GM12878 (cell line): Measurements from ENCODE around the gene BHLHA15. TPM values are rescaled to one million over a fixed set of nuclear protein-coding genes. Genes with fewer than 3 reads are reported as not detected.

Experiments used
- ATAC-seq: fragments of 200-7000 bp; cut with Tn5 transposase; 3 replicates; pipeline ENCODE4 v1.9.1; 2020; ENCODE audit warnings: mild to moderate bottlenecking, moderate library complexity
- BruUV-seq: library from RNA; stranded (reverse); fragments of 400-500 nt; replicated peaks from 2 replicates; lab custom pipeline; 2021; lab: Mats Ljungman, UMichigan
- CTCF ChIA-PET: fragments of 300-600 bp; sonication (Branson Sonifier 250); formaldehyde crosslinking; extraction: SDS; loops from one replicate; lab custom pipeline; 2021; ENCODE audit warnings: inconsistent platforms; lab: Yijun Ruan, JAX
- POLR2A ChIA-PET: fragments of 350-600 bp; formaldehyde crosslinking; extraction: SDS; loops from one replicate; lab custom pipeline; 2021; ENCODE audit warnings: inconsistent platforms; lab: Charles Lee
- RAD21 ChIA-PET: fragments of 300-600 bp; sonication (Branson Sonifier 250); formaldehyde crosslinking; loops from one replicate; lab custom pipeline; 2023; ENCODE audit warnings: antibody characterized with exemption; ENCODE audit not compliant: unreplicated experiment; lab: Charles Lee
- SMC1A ChIA-PET: fragments of 300-600 bp; sonication (Branson Sonifier 250); formaldehyde crosslinking; loops from one replicate; lab custom pipeline; 2023; ENCODE audit not compliant: unreplicated experiment, uncharacterized antibody; lab: Charles Lee
- DNase-seq: peaks from one replicate; pipeline ENCODE4 v3.0.0-alpha.2; 2011; ENCODE audit warnings: low read depth, low spot score
- FAIRE-seq: peaks from 3 replicates; lab custom pipeline; 2011; peaks lifted over from hg19 to GRCh38; lab: Jason Lieb, UNC
- H2AFZ ChIP-seq: 2 replicates; pipeline ENCODE4 v1.6.0; 2011; ENCODE audit warnings: low read depth, low read length, control low read depth; ENCODE audit not compliant: control insufficient read depth
- H3K27ac ChIP-seq: 2 replicates; pipeline ENCODE4 v1.5.1; 2011; ENCODE audit warnings: control low read depth; ENCODE audit not compliant: control insufficient read depth, insufficient read depth
- H3K27me3 ChIP-seq, 2 experiments: replicated peaks in 1 of 2; 2 replicates each; pipeline versions ENCODE4 v1.6.0 to v1.6.1; 2011; ENCODE audit warnings: low read length in 1 of 2; ENCODE audit not compliant: control insufficient read depth in 2 of 2, insufficient read depth in 2 of 2
- H3K36me3 ChIP-seq, 2 experiments: 2 replicates each; pipeline ENCODE4 v1.5.1; 2011; ENCODE audit warnings: low read length in 1 of 2; ENCODE audit not compliant: control insufficient read depth in 2 of 2, insufficient read depth in 2 of 2
- H3K4me1 ChIP-seq: 2 replicates; pipeline ENCODE4 v1.6.1; 2011; ENCODE audit warnings: mild to moderate bottlenecking, low read length, moderate library complexity, mixed read lengths; ENCODE audit not compliant: control insufficient read depth, insufficient read depth
- H3K4me2 ChIP-seq: 2 replicates; pipeline ENCODE4 v1.6.0; 2011; ENCODE audit warnings: control low read depth; ENCODE audit not compliant: control insufficient read depth, insufficient read depth
- H3K4me3 ChIP-seq: fragments of 200-600 bp; sonication (generic); 2 replicates; pipeline ENCODE4 v1.5.1; 2016
- H3K79me2 ChIP-seq: 2 replicates; pipeline ENCODE4 v1.6.0; 2011; ENCODE audit warnings: low read length; ENCODE audit not compliant: control insufficient read depth, insufficient read depth
- H3K9ac ChIP-seq: 2 replicates; pipeline ENCODE4 v1.8.0; 2011; ENCODE audit warnings: low read length, control low read depth, mixed read lengths; ENCODE audit not compliant: control insufficient read depth, insufficient read depth
- H3K9me3 ChIP-seq: replicated peaks from 3 replicates; pipeline ENCODE4 v1.5.1; 2011; ENCODE audit warnings: mild to moderate bottlenecking, low read length; ENCODE audit not compliant: control insufficient read depth, insufficient read depth
- H4K20me1 ChIP-seq: 2 replicates; pipeline ENCODE4 v1.6.0; 2011; ENCODE audit not compliant: control insufficient read depth, insufficient read depth
- ATF3 ChIP-seq: IDR thresholded peaks from 2 replicates; pipeline ENCODE4 v1.6.1; 2011; ENCODE audit warnings: low read depth, mild to moderate bottlenecking, low read length, moderate library complexity, borderline replicate concordance; ENCODE audit errors: extremely low read depth
- BRCA1 ChIP-seq: IDR thresholded peaks from 2 replicates; pipeline ENCODE4 v1.6.1; 2011; ENCODE audit warnings: low read depth, low read length, improper control_type of control experiment
- CHD1 ChIP-seq: IDR thresholded peaks from 2 replicates; pipeline ENCODE4 v1.6.1; 2012; ENCODE audit warnings: low read depth, low read length, improper control_type of control experiment
- FOXK2 ChIP-seq: fragments of 450-650 bp; IDR thresholded peaks from 2 replicates; pipeline ENCODE4 v1.6.1; 2017; ENCODE audit warnings: mild to moderate bottlenecking, moderate library complexity
- KAT2A ChIP-seq: conservative IDR thresholded peaks from 2 replicates; pipeline ENCODE4 v1.6.1; 2011; ENCODE audit warnings: low read depth, low read length; ENCODE audit not compliant: control insufficient read depth
- MYB ChIP-seq: fragments of 150-350 bp; IDR thresholded peaks from 2 replicates; pipeline ENCODE4 v1.6.1; 2014; ENCODE audit warnings: mild to moderate bottlenecking, low read depth, low read length, borderline replicate concordance
- MYC ChIP-seq: IDR thresholded peaks from 2 replicates; pipeline ENCODE4 v1.6.1; 2011; ENCODE audit warnings: mild to moderate bottlenecking, low read length, moderate library complexity, inconsistent platforms; ENCODE audit not compliant: insufficient read depth, insufficient replicate concordance, insufficient read length, severe bottlenecking
- SIX5 ChIP-seq: IDR thresholded peaks from 2 replicates; pipeline ENCODE4 v1.6.1; 2011; ENCODE audit warnings: mild to moderate bottlenecking, low read depth, low read length, moderate library complexity; ENCODE audit not compliant: severe bottlenecking
- SREBF1 ChIP-seq: IDR thresholded peaks from 2 replicates; pipeline ENCODE4 v1.6.1; 2012; ENCODE audit warnings: mild to moderate bottlenecking, low read length
- WGBS: methylation state at CpG from one replicate; pipeline ENCODE4 v1.1.6; 2016; ENCODE audit warnings: low lambda C conversion rate; ENCODE audit not compliant: insufficient replicate concordance, insufficient coverage; ENCODE audit errors: missing lambda C conversion rate; 5-methylcytosine and 5-hydroxymethylcytosine counted together
- in situ Hi-C: fragments of 300-500 bp; cut with MboI; formaldehyde crosslinking; loops from 9 replicates; pipeline ENCODE4 v1.14.3; 2018; ENCODE audit warnings: mixed read lengths
- intact Hi-C: fragments of 100-400 bp; cut with micrococcal nuclease; formaldehyde crosslinking; loops from one replicate; pipeline ENCODE4 v1.14.2; 2022; ENCODE audit not compliant: unreplicated experiment
- polyA plus RNA-seq, 11 experiments: library from polyadenylated mRNA; depleted of rRNA in 4 of 11; unstranded in 6 of 11; stranded (reverse) in 5 of 11; fragments of >200 nt; fragmentation: Nextera tagmentation in 4 of 11; fragmentation: Illumina TruSeq in 1 of 11; extraction: Ambion mirVana in 4 of 11; extraction: Trizol in 1 of 11; gene quantifications; 1 replicate in 1 of 11; 2 replicates in 10 of 11; pipeline versions ENCODE4 v1.2.1 to v1.2.3, GENCODE V29; 2011 to 2016; ENCODE audit warnings: inconsistent platforms in 2 of 11, missing spikeins in 2 of 11, low read depth in 1 of 11
- total RNA-seq, 4 experiments: library from RNA; depleted of rRNA in 3 of 4; stranded (reverse); fragments of >200 nt in 3 of 4; fragmentation: Illumina TruSeq in 1 of 4; extraction: Trizol in 1 of 4; gene quantifications; 2 replicates each; pipeline versions ENCODE4 v1.2.1 to v1.2.3, GENCODE V29; 2013 to 2021
- TF ChIP-seq, protein P1 (sequence below): fragments of 450-650 bp; IDR thresholded peaks from 2 replicates; pipeline ENCODE4 v1.6.1; 2018; ENCODE audit warnings: borderline replicate concordance, mild to moderate bottlenecking; ENCODE audit not compliant: partially characterized antibody
- TF ChIP-seq, protein P2 (sequence below): IDR thresholded peaks from 2 replicates; pipeline ENCODE4 v1.6.1; 2011; ENCODE audit warnings: borderline replicate concordance, low read depth, mild to moderate bottlenecking, moderate library complexity, mixed read lengths, low read length; ENCODE audit not compliant: insufficient read depth; ENCODE audit errors: extremely low read length
- TF ChIP-seq, protein P3 (sequence below): IDR thresholded peaks from 2 replicates; pipeline ENCODE4 v1.6.1; 2012; ENCODE audit warnings: low read length, inconsistent platforms
- TF ChIP-seq, protein P4 (sequence below): IDR thresholded peaks from 2 replicates; pipeline ENCODE4 v1.6.1; 2011; ENCODE audit warnings: mild to moderate bottlenecking, low read depth, low read length, moderate library complexity; ENCODE audit not compliant: insufficient replicate concordance

BHLHA15 gene
- total and polyA plus RNA-seq, 10 of the 15 experiments (the other 5 are each of a cell fraction or from before 2014, with no cell fraction given) = 0.54 to 4.2 (median 2.5) TPM; not detected in 4

DNA sequence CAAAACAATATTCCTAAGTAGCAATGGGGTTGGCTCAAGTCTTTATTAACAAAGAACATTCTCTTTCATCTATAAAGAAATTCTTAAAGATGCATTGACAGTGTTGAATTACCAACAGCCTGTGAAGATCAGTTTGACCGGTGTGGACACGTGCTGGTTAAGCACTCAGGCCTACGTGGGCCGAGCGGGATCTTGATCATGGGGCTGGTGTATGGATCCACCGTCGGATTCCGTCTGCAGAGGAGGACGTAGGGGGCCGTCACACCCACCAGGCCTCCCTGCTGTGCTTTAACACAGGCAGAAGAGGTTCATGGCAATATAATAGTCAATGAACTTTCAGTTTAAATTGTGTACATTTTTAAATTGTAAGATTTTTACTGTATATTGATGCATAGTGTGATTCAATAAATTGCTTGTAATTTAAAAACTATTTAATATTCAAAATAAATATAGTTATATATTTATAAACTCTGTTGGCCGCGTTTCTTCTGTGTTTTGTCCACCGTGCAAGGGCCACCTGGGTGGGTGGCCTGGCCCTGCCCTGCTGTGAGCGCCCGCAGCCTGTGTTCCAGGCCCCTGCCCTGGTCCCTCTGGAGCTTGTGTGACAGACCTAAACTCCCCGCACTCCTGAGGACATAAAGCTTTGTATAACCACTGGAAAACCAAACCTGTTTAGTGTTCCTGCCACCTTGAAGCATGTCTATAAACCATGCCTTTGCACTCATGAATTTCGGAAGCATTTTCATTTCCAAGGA is 1.9 kb upstream of the BHLHA15 start (continued):
- TF ChIP-seq, protein P1, sequence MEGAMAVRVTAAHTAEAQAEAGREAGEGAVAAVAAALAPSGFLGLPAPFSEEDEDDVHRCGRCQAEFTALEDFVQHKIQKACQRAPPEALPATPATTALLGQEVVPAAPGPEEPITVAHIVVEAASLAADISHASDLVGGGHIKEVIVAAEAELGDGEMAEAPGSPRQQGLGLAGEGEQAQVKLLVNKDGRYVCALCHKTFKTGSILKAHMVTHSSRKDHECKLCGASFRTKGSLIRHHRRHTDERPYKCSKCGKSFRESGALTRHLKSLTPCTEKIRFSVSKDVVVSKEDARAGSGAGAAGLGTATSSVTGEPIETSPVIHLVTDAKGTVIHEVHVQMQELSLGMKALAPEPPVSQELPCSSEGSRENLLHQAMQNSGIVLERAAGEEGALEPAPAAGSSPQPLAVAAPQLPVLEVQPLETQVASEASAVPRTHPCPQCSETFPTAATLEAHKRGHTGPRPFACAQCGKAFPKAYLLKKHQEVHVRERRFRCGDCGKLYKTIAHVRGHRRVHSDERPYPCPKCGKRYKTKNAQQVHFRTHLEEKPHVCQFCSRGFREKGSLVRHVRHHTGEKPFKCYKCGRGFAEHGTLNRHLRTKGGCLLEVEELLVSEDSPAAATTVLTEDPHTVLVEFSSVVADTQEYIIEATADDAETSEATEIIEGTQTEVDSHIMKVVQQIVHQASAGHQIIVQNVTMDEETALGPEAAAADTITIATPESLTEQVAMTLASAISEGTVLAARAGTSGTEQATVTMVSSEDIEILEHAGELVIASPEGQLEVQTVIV = no peak
- TF ChIP-seq MYB (no peak), BRCA1 (no peak)
- TF ChIP-seq, protein P2, sequence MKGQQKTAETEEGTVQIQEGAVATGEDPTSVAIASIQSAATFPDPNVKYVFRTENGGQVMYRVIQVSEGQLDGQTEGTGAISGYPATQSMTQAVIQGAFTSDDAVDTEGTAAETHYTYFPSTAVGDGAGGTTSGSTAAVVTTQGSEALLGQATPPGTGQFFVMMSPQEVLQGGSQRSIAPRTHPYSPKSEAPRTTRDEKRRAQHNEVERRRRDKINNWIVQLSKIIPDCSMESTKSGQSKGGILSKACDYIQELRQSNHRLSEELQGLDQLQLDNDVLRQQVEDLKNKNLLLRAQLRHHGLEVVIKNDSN = no peak

DNA sequence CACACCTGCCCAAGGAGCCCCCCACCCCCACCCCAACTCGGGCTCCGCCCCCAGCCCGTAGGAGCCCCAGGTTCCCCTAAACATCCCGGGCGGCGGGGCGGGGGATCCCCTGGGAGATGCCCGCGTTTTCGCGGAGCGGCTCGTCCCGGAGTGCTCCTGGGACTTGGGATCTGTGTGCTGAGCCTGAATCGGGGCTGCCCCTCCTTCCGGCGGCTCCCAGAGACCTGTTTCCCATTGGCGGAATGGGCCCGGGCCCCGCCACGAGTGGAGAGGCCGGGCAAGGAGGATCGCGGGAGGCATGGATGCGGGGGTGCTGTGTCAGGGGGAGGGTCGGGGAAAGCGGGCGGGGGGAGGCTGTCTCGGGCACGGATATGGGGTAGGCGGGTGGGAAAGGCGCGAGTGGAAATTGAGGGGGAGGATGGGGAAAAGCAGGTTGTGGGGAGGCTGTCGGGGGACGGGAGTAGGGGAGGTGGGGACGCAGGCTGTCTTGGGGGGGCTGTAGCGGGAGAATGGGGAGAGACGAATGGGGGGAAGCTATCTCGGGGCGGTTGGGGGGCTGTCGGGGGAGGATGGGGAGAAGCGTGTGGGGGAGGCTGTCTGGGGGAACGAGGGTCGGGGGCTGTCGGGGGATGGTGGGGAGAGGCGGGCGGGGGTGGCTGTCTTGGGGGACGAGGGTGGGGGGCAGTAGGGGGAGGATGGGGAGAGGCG is 572 bp upstream of the BHLHA15 start:
- SMC1A ChIA-PET = no interaction called here
- TF ChIP-seq, protein P3, sequence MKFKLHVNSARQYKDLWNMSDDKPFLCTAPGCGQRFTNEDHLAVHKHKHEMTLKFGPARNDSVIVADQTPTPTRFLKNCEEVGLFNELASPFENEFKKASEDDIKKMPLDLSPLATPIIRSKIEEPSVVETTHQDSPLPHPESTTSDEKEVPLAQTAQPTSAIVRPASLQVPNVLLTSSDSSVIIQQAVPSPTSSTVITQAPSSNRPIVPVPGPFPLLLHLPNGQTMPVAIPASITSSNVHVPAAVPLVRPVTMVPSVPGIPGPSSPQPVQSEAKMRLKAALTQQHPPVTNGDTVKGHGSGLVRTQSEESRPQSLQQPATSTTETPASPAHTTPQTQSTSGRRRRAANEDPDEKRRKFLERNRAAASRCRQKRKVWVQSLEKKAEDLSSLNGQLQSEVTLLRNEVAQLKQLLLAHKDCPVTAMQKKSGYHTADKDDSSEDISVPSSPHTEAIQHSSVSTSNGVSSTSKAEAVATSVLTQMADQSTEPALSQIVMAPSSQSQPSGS = no peak
- TF ChIP-seq, protein P4, sequence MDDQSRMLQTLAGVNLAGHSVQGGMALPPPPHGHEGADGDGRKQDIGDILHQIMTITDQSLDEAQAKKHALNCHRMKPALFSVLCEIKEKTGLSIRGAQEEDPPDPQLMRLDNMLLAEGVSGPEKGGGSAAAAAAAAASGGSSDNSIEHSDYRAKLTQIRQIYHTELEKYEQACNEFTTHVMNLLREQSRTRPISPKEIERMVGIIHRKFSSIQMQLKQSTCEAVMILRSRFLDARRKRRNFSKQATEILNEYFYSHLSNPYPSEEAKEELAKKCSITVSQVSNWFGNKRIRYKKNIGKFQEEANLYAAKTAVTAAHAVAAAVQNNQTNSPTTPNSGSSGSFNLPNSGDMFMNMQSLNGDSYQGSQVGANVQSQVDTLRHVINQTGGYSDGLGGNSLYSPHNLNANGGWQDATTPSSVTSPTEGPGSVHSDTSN = no peak
- TF ChIP-seq CHD1 (no peak), SREBF1 (no peak), FOXK2 (no peak), SIX5 (no peak), KAT2A (no peak), MYC (no peak), ATF3 (no peak)

More for the DNA sequence above, 572 bp upstream of the BHLHA15 start:
- no TSS peak for BruUV-seq
- Histone ChIP-seq H3K79me2 (no peaks in the 10 kb centered on the region), H3K27ac (no peak overlapping the region), H3K9ac (no peak overlapping the region), H3K9me3 (no peaks in the 10 kb centered on the region), H2AFZ (no peak overlapping the region), H4K20me1 (no peaks in the 10 kb centered on the region), H3K27me3 (no peaks in the 10 kb centered on the region), H3K4me2 (no peak overlapping the region), H3K36me3 (peaks cover 3 to 5% of the 10 kb centered on the region in 2 experiments; a peak in 3 of 4 replicates), H3K4me1 (no peaks in the 10 kb centered on the region), H3K4me3 (no peak overlapping the region)
- CTCF ChIA-PET = no interaction called here
- ATAC-seq (no peak), FAIRE-seq (no peak), DNase-seq (no peak)
- intact Hi-C loops (no loop called here), in situ Hi-C loops (no loop called here)
- WGBS = 19% methylated on average over 16 of the region's 49 CpGs
- RAD21 ChIA-PET = no interaction called here
- POLR2A ChIA-PET = no interaction called here
